ENCODE results near the gene VPS13A.

- no peak for TF ChIP-seq POLR2AphosphoS5 (IDR thresholded peaks at IDR 0.05)
- no peak for TF ChIP-seq CTCF (IDR thresholded peaks at IDR 0.05 in 8 of 11, conservative IDR thresholded peaks at IDR 0.05 in 3 of 11)
Measured at GRCh38 chr9:77210116-77210515, 32.8 kb downstream of the VPS13A start.
